Gastrocnemius medialis (tissue), 4 donors: ENCODE results near the gene RAB34. TPM values are rescaled to one million over a fixed set of nuclear protein-coding genes. Genes with fewer than 3 reads are reported as not detected.

Experiments used
- ATAC-seq, 2 donors: fragments of 150-250 bp; one replicate each; pipeline ENCODE4 v1.9.1; 2016
- DNase-seq, 2 donors: peaks; one replicate each; pipeline ENCODE4 v3.0.0-alpha.2; 2019
- H3K27ac ChIP-seq, 4 donors: fragments of 200-600 bp; sonication (generic); 1 replicate in 1 of 4; 2 replicates in 3 of 4; pipeline ENCODE4 v1.5.1; 2016 to 2018; ENCODE audit warnings: mild to moderate bottlenecking in 2 of 4, moderate library complexity in 1 of 4
- H3K27me3 ChIP-seq, 3 donors: fragments of 200-600 bp; sonication (generic) in 2 of 3; 1 replicate in 1 of 3; 2 replicates in 2 of 3; pipeline versions ENCODE4 v1.5.1 to v1.6.0; 2016 to 2019; ENCODE audit warnings: mild to moderate bottlenecking in 1 of 3, moderate library complexity in 1 of 3
- H3K36me3 ChIP-seq, 2 donors: fragments of 200-600 bp; sonication (generic) in 1 of 2; one replicate each; pipeline ENCODE4 v1.5.1; 2017 to 2018
- H3K4me1 ChIP-seq, 2 donors: fragments of 200-600 bp; sonication (generic) in 1 of 2; one replicate each; pipeline ENCODE4 v1.5.1; 2016 to 2017; ENCODE audit warnings: mild to moderate bottlenecking in 2 of 2
- H3K4me3 ChIP-seq, 4 donors: fragments of 200-600 bp; sonication (generic) in 3 of 4; 1 replicate in 1 of 4; 2 replicates in 3 of 4; pipeline ENCODE4 v1.5.1; 2016 to 2019; ENCODE audit warnings: mild to moderate bottlenecking in 2 of 4
- H3K9me3 ChIP-seq, 3 donors: fragments of 200-600 bp; sonication (generic) in 2 of 3; 1 replicate in 1 of 3; 2 replicates in 2 of 3; pipeline ENCODE4 v1.5.1; 2016 to 2019
- CTCF ChIP-seq, 5 experiments: fragments of 450-650 bp in 3 of 5; fragments of 200-600 bp in 2 of 5; sonication (generic) in 2 of 5; IDR thresholded peaks in 4 of 5; conservative IDR thresholded peaks in 1 of 5; 1 replicate in 4 of 5; 2 replicates in 1 of 5; pipeline ENCODE4 v1.5.1; 2016 to 2019; ENCODE audit warnings: antibody characterized with exemption in 5 of 5, mild to moderate bottlenecking in 3 of 5, moderate library complexity in 3 of 5
- POLR2A ChIP-seq, 2 donors: fragments of 450-650 bp; IDR thresholded peaks; one replicate each; pipeline ENCODE4 v1.6.1; 2017; ENCODE audit warnings: antibody characterized with exemption in 2 of 2, mild to moderate bottlenecking in 2 of 2, moderate library complexity in 2 of 2
- in situ Hi-C, 4 donors: fragments of 200-750 bp; cut with MboI; loops; one replicate each; pipeline versions ENCODE4 v1.15.0 to v1.8.0; 2017; ENCODE audit warnings: low sequenced_read_pairs in 4 of 4
- intact Hi-C: fragments of 100-400 bp; cut with DNase I; formaldehyde crosslinking; loops from one replicate; pipeline ENCODE4 v1.15.1; 2023; ENCODE audit warnings: low total_unique reads
- total RNA-seq, 4 donors: library from RNA; depleted of rRNA; stranded (reverse); fragments of >200 nt; gene quantifications; one replicate each; pipeline versions ENCODE4 v1.1.0 to v1.2.3, GENCODE V29; 2016

Gene RAB34
- total RNA-seq, 4 donors from 2014 or later: 14.9 to 53.3 (median 32.7) TPM

- in situ Hi-C loops (loop anchor here in 1 of 4 donors (25.0 kb wide), 1 partner anchor 106 kb away; the partner anchor contains the start of gene ERAL1), intact Hi-C loops (no loop called here)
- Histone ChIP-seq H3K27ac (no peak overlapping the region), H3K9me3 (no peaks in the 10 kb centered on the region), H3K27me3 (no peaks in the 10 kb centered on the region), H3K4me1 (peaks cover 0 to 6% of the 10 kb centered on the region in 2 donors), H3K36me3 (peaks cover 0 to 24% of the 10 kb centered on the region in 2 donors), H3K4me3 (no peak overlapping the region)
- ATAC-seq: no peak
- TF ChIP-seq CTCF (IDR thresholded peaks at IDR 0.05 in 4 of 5, conservative IDR thresholded peaks at IDR 0.05 in 1 of 5): no peak
- TF ChIP-seq POLR2A (IDR thresholded peaks at IDR 0.05): no peak
- no peak for DNase-seq
Measured at GRCh38 chr17:28756049-28756804, 38.6 kb upstream of the RAB34 start.

GRCh38 chr17:28755486-28755885 lies 37.8 kb upstream of the RAB34 start:
- ATAC-seq: no peak
- TF ChIP-seq CTCF (IDR thresholded peaks at IDR 0.05 in 4 of 5, conservative IDR thresholded peaks at IDR 0.05 in 1 of 5) (no peak), POLR2A (IDR thresholded peaks at IDR 0.05) (no peak)

GRCh38 chr17:28751600-28752366 lies 34.1 kb upstream of the RAB34 start:
- no peaks in the 10 kb centered on the region for H3K9me3 ChIP-seq
- TF ChIP-seq CTCF (IDR thresholded peaks at IDR 0.05 in 4 of 5, conservative IDR thresholded peaks at IDR 0.05 in 1 of 5) (no peak), POLR2A (IDR thresholded peaks at IDR 0.05) (no peak)
- H3K4me1 ChIP-seq: peaks cover 6 to 7% of the 10 kb centered on the region in 2 donors
- no peaks in the 10 kb centered on the region for H3K36me3 ChIP-seq
- no peak for DNase-seq
- no peaks in the 10 kb centered on the region for H3K27me3 ChIP-seq
- H3K4me3 ChIP-seq: no peak overlapping the region
- intact Hi-C loops (no loop called here), in situ Hi-C loops (loop anchor here in 1 of 4 donors (25.0 kb wide), 1 partner anchor 111 kb away; the partner anchor contains the start of gene ERAL1)
- no peak for ATAC-seq
- H3K27ac ChIP-seq: no peak overlapping the region

More at GRCh38 chr17:28755486-28755885, 37.8 kb upstream of the RAB34 start:
- Histone ChIP-seq H3K4me1 (no peaks in the 10 kb centered on the region), H3K27me3 (no peaks in the 10 kb centered on the region), H3K4me3 (no peak overlapping the region), H3K27ac (no peak overlapping the region), H3K9me3 (no peaks in the 10 kb centered on the region), H3K36me3 (peaks cover 0 to 24% of the 10 kb centered on the region in 2 donors)
- in situ Hi-C loops: loop anchor here in 1 of 4 donors (25.0 kb wide), 1 partner anchor 107 kb away; the partner anchor contains the start of gene ERAL1
- DNase-seq: no peak
- intact Hi-C loops: no loop called here

- DNase-seq (peak; percentile 84 to 90), ATAC-seq (peak; percentile 81 to 93)
- no peaks in the 10 kb centered on the region for H3K9me3 ChIP-seq
- peak; percentile 93 to 100 (median 98) for TF ChIP-seq CTCF (IDR thresholded peaks at IDR 0.05 in 4 of 5, conservative IDR thresholded peaks at IDR 0.05 in 1 of 5)
- TF ChIP-seq POLR2A (IDR thresholded peaks at IDR 0.05): no peak
- H3K27me3 ChIP-seq: no peaks in the 10 kb centered on the region
- H3K4me1 ChIP-seq: peaks cover 7 to 20% of the 10 kb centered on the region in 2 donors
- H3K4me3 ChIP-seq: no peak overlapping the region
- H3K36me3 ChIP-seq: no peaks in the 10 kb centered on the region
- intact Hi-C loops (loop anchor here (1.0 kb wide), 1 partner anchor 24 kb away; the partner anchor contains the start of gene TLCD1), in situ Hi-C loops (loop anchor here in 1 of 4 donors (25.0 kb wide), 1 partner anchor 112 kb away; the partner anchor contains the start of gene ERAL1)
- no peak overlapping the region for H3K27ac ChIP-seq
Measured at GRCh38 chr17:28750178-28751047, 32.7 kb upstream of the RAB34 start.
